Activated CD8-positive, alpha-beta memory T cell treated with anti-CD3 and anti-CD28 coated beads for 24 hours (primary cell): Measurements from ENCODE around the gene NTNG1.

ENCODE experiments used
- DNase-seq: peaks from one replicate; pipeline ENCODE4 v3.0.0-alpha.2; 2020

NTNG1 gene

GRCh38 chr1:107344268-107344760 is 203.5 kb downstream of the NTNG1 start:
- DNase-seq: no peak

GRCh38 chr1:107344836-107345235 is 204.0 kb downstream of the NTNG1 start:
- no peak for DNase-seq

- DNase-seq: no peak
Observed at GRCh38 chr1:107352850-107353249, 212.0 kb downstream of the NTNG1 start.

GRCh38 chr1:107357376-107357775 is 216.5 kb downstream of the NTNG1 start:
- DNase-seq: no peak

GRCh38 chr1:107358619-107359327 is 217.9 kb downstream of the NTNG1 start:
- no peak for DNase-seq

- DNase-seq: no peak
Observed at GRCh38 chr1:107359472-107360241, 218.8 kb downstream of the NTNG1 start.

GRCh38 chr1:107362468-107363140 is 221.8 kb downstream of the NTNG1 start:
- DNase-seq: no peak

- DNase-seq: no peak
Observed at GRCh38 chr1:107363154-107363553, 222.3 kb downstream of the NTNG1 start.

- DNase-seq: no peak
Observed at GRCh38 chr1:107365527-107366240, 224.8 kb downstream of the NTNG1 start.

- no peak for DNase-seq
Observed at GRCh38 chr1:107378426-107378825, 237.6 kb downstream of the NTNG1 start.

GRCh38 chr1:107378866-107379265 is 238.0 kb downstream of the NTNG1 start:
- no peak for DNase-seq

- DNase-seq: no peak
Observed at GRCh38 chr1:107379826-107380225, 239.0 kb downstream of the NTNG1 start.

- no peak for DNase-seq
Observed at GRCh38 chr1:107389410-107390396, 248.9 kb downstream of the NTNG1 start.

GRCh38 chr1:107394301-107394700 is 253.5 kb downstream of the NTNG1 start:
- DNase-seq: no peak

GRCh38 chr1:107401704-107402103 is 260.9 kb downstream of the NTNG1 start:
- no peak for DNase-seq

- DNase-seq: no peak
Observed at GRCh38 chr1:107404756-107405155, 263.9 kb downstream of the NTNG1 start.

- no peak for DNase-seq
Observed at GRCh38 chr1:107405236-107405635, 264.4 kb downstream of the NTNG1 start.

- DNase-seq: no peak
Observed at GRCh38 chr1:107407011-107407410, 266.2 kb downstream of the NTNG1 start.

GRCh38 chr1:107413546-107413945 is 272.7 kb downstream of the NTNG1 start:
- no peak for DNase-seq

GRCh38 chr1:107413951-107414350 is 273.1 kb downstream of the NTNG1 start:
- no peak for DNase-seq

- no peak for DNase-seq
Observed at GRCh38 chr1:107414550-107414949, 273.7 kb downstream of the NTNG1 start.

GRCh38 chr1:107415241-107415640 is 274.4 kb downstream of the NTNG1 start:
- DNase-seq: no peak
